Activated CD4-positive, alpha-beta T cell treated with anti-CD3 and anti-CD28 coated beads, Interleukin-2, amount 50 U/mL, for 16 hours (primary cell): ENCODE results near the gene UBR2.
"Not testable (repeated sequence)": the region's sequence is repeated elsewhere in the genome, so short reads cannot be mapped to it uniquely, and the experiment has no call there.

ENCODE experiments used
- DNase-seq: peaks from one replicate; pipeline ENCODE4 v3.0.0-alpha.2; 2020

The UBR2 gene

GRCh38 chr6:42729731-42730130, 165.9 kb downstream of the UBR2 start:
- DNase-seq = no peak

GRCh38 chr6:42733867-42734481, 170.1 kb downstream of the UBR2 start:
- DNase-seq = not testable (repeated sequence)

GRCh38 chr6:42735976-42736375, 172.1 kb downstream of the UBR2 start:
- no peak for DNase-seq

GRCh38 chr6:42740725-42741124, 176.9 kb downstream of the UBR2 start:
- DNase-seq = no peak

- no peak for DNase-seq
Observed at GRCh38 chr6:42742116-42742894, 178.5 kb downstream of the UBR2 start.
